Endothelial cell of umbilical vein (primary cell): Measurements from ENCODE around the gene TNIP3. TPM values are rescaled to one million over a fixed set of nuclear protein-coding genes. Genes with fewer than 3 reads are reported as not detected.
"Not testable (repeated sequence)": the region's sequence is repeated elsewhere in the genome, so short reads cannot be mapped to it uniquely, and the experiment has no call there.

Experiments
- BruUV-seq: library from RNA; stranded (reverse); fragments of 400-500 nt; replicated peaks from 2 replicates; lab custom pipeline; 2021; lab: Mats Ljungman, UMichigan
- CTCF ChIA-PET: fragments of 300-600, 350-600 bp; sonication (Branson Sonifier 250); formaldehyde crosslinking; loops from one replicate; lab custom pipeline; 2021; ENCODE audit warnings: antibody characterized with exemption, inconsistent platforms; lab: Charles Lee
- POLR2A ChIA-PET: fragments of 300-600, 350-600 bp; sonication (Branson Sonifier 250); formaldehyde crosslinking; loops from one replicate; lab custom pipeline; 2021; ENCODE audit warnings: antibody characterized with exemption, inconsistent platforms; lab: Charles Lee
- DNase-seq: peaks from one replicate; pipeline ENCODE4 v3.0.0-alpha.2; 2011; ENCODE audit warnings: low read depth, low spot score
- FAIRE-seq: peaks from 2 replicates; lab custom pipeline; 2011; peaks lifted over from hg19 to GRCh38; lab: Jason Lieb, UNC
- H2AFZ ChIP-seq: 2 replicates; pipeline ENCODE4 v1.6.0; 2012; ENCODE audit warnings: low read depth, low read length, control low read depth, inconsistent platforms
- H3K27ac ChIP-seq: 2 replicates; pipeline ENCODE4 v1.5.1; 2011; ENCODE audit warnings: low read depth, mild to moderate bottlenecking, control low read depth, low read length, moderate library complexity; ENCODE audit not compliant: insufficient read depth
- H3K27me3 ChIP-seq, 2 experiments: 2 replicates each; pipeline versions ENCODE4 v1.6.0 to v1.6.1; 2011; ENCODE audit warnings: low read length in 2 of 2, mixed read lengths in 1 of 2; ENCODE audit not compliant: control insufficient read depth in 2 of 2, insufficient read depth in 2 of 2
- H3K36me3 ChIP-seq, 2 experiments: 2 replicates in 1 of 2; 3 replicates in 1 of 2; pipeline ENCODE4 v1.5.1; 2011; ENCODE audit warnings: low read length in 2 of 2, mild to moderate bottlenecking in 1 of 2, moderate library complexity in 1 of 2; ENCODE audit not compliant: control insufficient read depth in 2 of 2, insufficient read depth in 2 of 2; ENCODE audit errors: extremely low read depth in 1 of 2
- H3K4me1 ChIP-seq: 3 replicates; pipeline ENCODE4 v1.5.1; 2011; ENCODE audit warnings: mild to moderate bottlenecking, low read length; ENCODE audit not compliant: control insufficient read depth, insufficient read depth; ENCODE audit errors: extremely low read depth
- H3K4me2 ChIP-seq: 2 replicates; pipeline ENCODE4 v1.6.1; 2011; ENCODE audit warnings: low read length, control low read depth, mixed read lengths; ENCODE audit not compliant: insufficient read depth
- H3K4me3 ChIP-seq, 3 experiments: fragments of 200-600 bp in 1 of 3; sonication (generic), shearing (Covaris generic) in 1 of 3; replicated peaks in 1 of 3; 2 replicates each; pipeline ENCODE4 v1.5.1; 2011 to 2016; ENCODE audit warnings: control low read depth in 3 of 3, low read length in 3 of 3, mild to moderate bottlenecking in 2 of 3, inconsistent platforms in 1 of 3, low read depth in 1 of 3, moderate library complexity in 1 of 3; ENCODE audit not compliant: insufficient read depth in 1 of 3
- H3K79me2 ChIP-seq: 2 replicates; pipeline ENCODE4 v1.6.0; 2012; ENCODE audit warnings: low read length, inconsistent platforms; ENCODE audit not compliant: control insufficient read depth, insufficient read depth
- H3K9ac ChIP-seq: replicated peaks from 2 replicates; pipeline ENCODE3; 2011; ENCODE audit warnings: low read length, control low read depth; ENCODE audit not compliant: insufficient read depth; ENCODE audit errors: extremely low read depth
- H3K9me1 ChIP-seq: replicated peaks from 3 replicates; pipeline ENCODE4 v1.6.0; 2011; ENCODE audit warnings: mild to moderate bottlenecking, low read length; ENCODE audit not compliant: control insufficient read depth, insufficient read depth; ENCODE audit errors: extremely low read depth
- H3K9me3 ChIP-seq: replicated peaks from 2 replicates; pipeline ENCODE4 v1.5.1; 2012; ENCODE audit warnings: low read length, inconsistent platforms; ENCODE audit not compliant: control insufficient read depth, insufficient read depth
- H4K20me1 ChIP-seq: replicated peaks from 2 replicates; pipeline ENCODE3; 2011; ENCODE audit warnings: mild to moderate bottlenecking, low read length; ENCODE audit not compliant: control insufficient read depth, insufficient read depth; ENCODE audit errors: extremely low read depth
- EZH2 ChIP-seq: IDR thresholded peaks from 2 replicates; pipeline ENCODE4 v1.6.1; 2012; ENCODE audit warnings: borderline replicate concordance, low read depth, mild to moderate bottlenecking, moderate library complexity, low read length, inconsistent platforms; ENCODE audit not compliant: severe bottlenecking
- GATA2 ChIP-seq: IDR thresholded peaks from 2 replicates; pipeline ENCODE4 v1.7.0; 2011; ENCODE audit warnings: low read depth, mild to moderate bottlenecking, moderate library complexity, mixed read lengths, low read length; ENCODE audit not compliant: insufficient read length, insufficient read depth
- dilution Hi-C: fragments of 300-500 bp; cut with MboI; formaldehyde crosslinking; loops from one replicate; pipeline ENCODE4 v1.15.0; 2019; ENCODE audit warnings: low sequenced_read_pairs; ENCODE audit not compliant: extremely low pct_ligation_motif_present
- intact Hi-C: fragments of 100-400 bp; cut with micrococcal nuclease; formaldehyde crosslinking; loops from one replicate; pipeline ENCODE4 v1.10.0; 2022
- polyA plus RNA-seq, 4 experiments: library from polyadenylated mRNA; depleted of rRNA in 3 of 4; stranded (reverse) in 3 of 4; unstranded in 1 of 4; fragments of >200 nt; gene quantifications; 2 replicates each; pipeline versions ENCODE4 v1.2.1 to v1.2.3, GENCODE V29; 2011 to 2012; ENCODE audit warnings: missing spikeins in 1 of 4
- total RNA-seq: library from RNA; stranded (reverse); gene quantifications from 2 replicates; pipeline ENCODE4 v1.2.3, GENCODE V29; 2021

Gene TNIP3
- total and polyA plus RNA-seq, 2 donors (not counting 3 experiments of a cell fraction or from before 2014, with no cell fraction given) = not detected

DNA sequence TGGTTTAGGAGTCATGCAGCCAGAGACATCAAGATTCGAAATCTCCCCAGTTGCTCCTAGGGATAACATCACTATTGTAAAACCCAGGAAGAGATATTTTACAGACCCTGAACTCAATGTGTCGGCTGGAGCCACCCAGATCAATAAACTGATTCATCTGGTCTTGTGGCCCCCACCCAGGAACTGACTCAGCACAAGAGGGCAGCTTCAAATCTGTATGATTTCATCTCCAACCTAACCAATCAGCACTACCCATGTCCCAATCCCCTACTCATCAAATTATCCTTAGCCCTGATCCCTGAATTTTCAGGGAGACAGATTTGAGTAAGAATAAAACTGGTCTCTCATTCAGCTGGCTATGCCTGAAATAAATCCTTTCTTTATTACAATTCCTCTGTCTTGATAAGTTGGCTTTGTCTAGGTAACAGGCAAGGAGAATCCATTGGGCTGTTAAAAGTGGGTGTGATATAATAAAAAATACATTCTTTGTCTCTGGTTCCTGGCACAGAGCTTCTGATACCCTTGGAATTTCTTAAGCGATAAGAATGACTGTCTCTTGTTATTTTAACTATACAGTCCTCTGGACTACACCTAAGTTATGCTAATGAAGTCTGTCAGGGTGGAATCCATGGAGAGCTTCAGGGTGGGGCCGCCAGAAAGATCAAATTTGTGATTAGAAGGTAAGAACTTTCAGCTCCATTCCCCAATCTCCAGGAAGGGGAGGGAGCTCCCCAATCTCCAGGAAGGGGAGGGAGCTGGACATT, 44.3 kb upstream of the TNIP3 start:
- intact Hi-C loops = no loop called here
- dilution Hi-C loops = no loop called here
- FAIRE-seq (no peak), DNase-seq (no peak)
- CTCF ChIA-PET = interaction anchor here (0.9 to 3.6 kb wide), 2 partner anchors 10 to 16 kb away, joined by 4 to 16 read pairs; no protein-coding TSS in a partner anchor
- POLR2A ChIA-PET = no interaction called here
- BruUV-seq = no TSS peak
- TF ChIP-seq EZH2 (no peak), GATA2 (no peak)
- Histone ChIP-seq H3K27ac (no peak overlapping the region), H2AFZ (no peak overlapping the region), H3K9me3 (no peaks in the 10 kb centered on the region), H3K4me1 (no peaks in the 10 kb centered on the region), H3K79me2 (no peaks in the 10 kb centered on the region), H3K9me1 (no peaks in the 10 kb centered on the region), H3K9ac (no peak overlapping the region), H3K4me3 (no peak overlapping the region), H3K36me3 (no peaks in the 10 kb centered on the region), H3K27me3 (no peaks in the 10 kb centered on the region), H3K4me2 (no peak overlapping the region), H4K20me1 (no peaks in the 10 kb centered on the region)

DNA sequence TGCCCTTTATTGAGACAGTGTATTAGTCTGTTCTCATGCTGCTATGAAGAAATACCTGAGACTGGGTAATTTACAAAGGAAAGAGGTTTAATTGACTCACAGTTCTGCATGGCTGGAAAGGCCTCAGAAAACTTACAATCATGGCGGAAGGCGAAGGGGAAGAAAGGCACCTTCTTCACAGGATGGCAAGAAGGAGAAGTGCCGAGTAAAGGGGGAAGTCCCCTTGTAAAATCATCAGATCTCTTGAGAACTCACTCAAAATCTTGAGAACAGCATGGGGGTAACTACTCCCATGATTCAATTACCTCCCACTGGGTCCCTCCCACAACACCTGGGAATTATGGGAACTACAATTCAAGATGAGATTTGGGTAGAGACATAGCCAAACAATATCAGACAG, 41.7 kb upstream of the TNIP3 start:
- H4K20me1 ChIP-seq, H3K9me3 ChIP-seq, intact Hi-C loops, H3K4me3 ChIP-seq, H3K27ac ChIP-seq, dilution Hi-C loops, H3K27me3 ChIP-seq, H3K79me2 ChIP-seq, H3K9ac ChIP-seq, H3K4me2 ChIP-seq, H3K36me3 ChIP-seq, BruUV-seq, H3K9me1 ChIP-seq, H3K4me1 ChIP-seq, DNase-seq, POLR2A ChIA-PET, H2AFZ ChIP-seq, FAIRE-seq: not testable (repeated sequence)
- CTCF ChIA-PET = interaction anchor here (0.7 to 3.6 kb wide), 3 partner anchors 13 to 46 kb away, joined by 3 to 16 read pairs (median 5); no protein-coding TSS in a partner anchor
